DOHH2 (cell line): ENCODE data around the gene MORC2.

Source experiments
- CTCF ChIP-seq: fragments of 200-600 bp; sonication (generic); IDR thresholded peaks from one replicate; pipeline ENCODE4 v1.5.1; 2014; ENCODE audit warnings: antibody characterized with exemption, mild to moderate bottlenecking, low read depth, low read length; ENCODE audit not compliant: poor library complexity, severe bottlenecking
- EZH2phosphoT487 ChIP-seq: fragments of 200-600 bp; sonication (generic); IDR thresholded peaks from 2 replicates; pipeline ENCODE4 v1.6.1; 2017; ENCODE audit warnings: borderline replicate concordance, mild to moderate bottlenecking, antibody characterized with exemption, low read length, moderate library complexity, mixed read lengths

- TF ChIP-seq CTCF (no peak), EZH2phosphoT487 (no peak)
Measured at GRCh38 chr22:30875481-30876215, 92.9 kb downstream of the MORC2 start.
